Activated CD4-positive, CD25-positive, alpha-beta regulatory T cell (primary cell): ENCODE measurements around the gene ATG5.

ENCODE experiments used
- DNase-seq, 4 experiments: peaks; one replicate each; lab custom pipeline; 2025; lab: John Stamatoyannopoulos, UW

ATG5 gene

GRCh38 chr6:106325336-106326178 lies at the start of gene ATG5:
TSS of gene ATG5 (minus strand) at chr6:106325760. CDS start at chr6:106316208, 9,552 bp downstream.
- DNase-seq = peak; percentile 98 to 100 (median 99)

DNA sequence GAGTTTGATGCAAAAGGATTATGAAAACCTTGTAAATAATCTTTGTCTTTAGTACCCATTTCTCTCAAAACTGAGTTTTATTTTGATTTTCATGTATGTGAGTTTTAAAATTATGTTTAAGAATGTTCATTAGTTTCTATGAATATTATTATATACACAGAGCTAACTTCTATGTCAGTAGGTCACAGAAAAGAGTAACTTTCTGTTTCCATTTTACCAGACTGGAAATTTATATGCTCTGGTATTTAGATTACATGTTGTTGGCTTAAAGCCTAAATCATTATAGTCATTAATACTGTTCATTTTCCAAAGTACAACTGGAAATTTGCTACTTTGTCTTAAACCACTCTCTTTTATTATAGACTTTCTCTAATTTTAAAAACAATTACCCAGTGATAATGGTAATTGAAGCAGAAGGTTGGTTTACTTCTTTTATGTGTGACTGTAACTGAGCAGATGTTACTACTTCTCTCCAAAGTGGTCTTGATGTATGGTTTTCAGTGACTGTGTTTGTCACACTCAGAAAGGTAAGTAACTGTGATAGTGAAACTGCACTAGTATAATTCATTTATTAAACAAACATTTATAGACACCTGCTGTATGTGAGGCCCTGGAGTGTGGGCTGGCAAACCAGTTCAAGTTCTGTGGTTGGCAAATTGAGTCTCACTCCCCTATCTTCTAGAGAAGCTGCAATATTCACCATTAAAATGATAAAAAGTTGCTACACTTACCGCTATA lies 48.1 kb upstream of the ATG5 start:
- no peak for DNase-seq

DNA sequence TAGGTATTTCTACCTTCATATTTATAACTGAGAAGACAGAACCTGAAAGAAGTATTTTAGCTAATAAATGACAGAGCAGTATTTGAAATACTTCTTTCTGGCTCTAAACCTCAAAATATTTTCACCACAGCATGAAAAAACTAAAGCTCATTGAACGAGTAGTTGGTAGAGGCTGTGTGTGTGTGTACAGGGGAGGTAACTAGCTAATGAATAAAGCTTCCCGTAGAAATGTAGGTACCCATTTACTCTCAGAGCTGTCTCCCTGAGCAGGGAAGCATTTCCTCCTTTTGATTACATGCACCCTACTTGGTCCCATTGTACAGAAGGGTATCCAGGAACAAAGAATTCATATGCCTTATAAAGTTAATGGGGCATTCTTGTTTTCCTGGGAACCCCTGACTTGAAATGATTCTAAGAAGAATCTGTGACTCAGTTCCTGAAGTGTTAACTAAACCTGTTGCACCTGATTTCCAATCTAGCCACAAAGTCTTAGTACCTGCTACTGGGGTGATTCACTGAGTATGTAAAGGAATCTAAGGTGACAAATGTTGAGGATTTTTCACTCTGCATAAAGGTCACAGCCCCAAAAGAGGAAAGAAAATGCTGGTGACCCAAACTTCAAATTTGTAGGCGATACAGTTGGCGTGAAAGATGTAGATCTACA lies 47.4 kb upstream of the ATG5 start:
- no peak for DNase-seq

GRCh38 chr6:106370639-106371038 lies 45.1 kb upstream of the ATG5 start:
- no peak for DNase-seq

DNA sequence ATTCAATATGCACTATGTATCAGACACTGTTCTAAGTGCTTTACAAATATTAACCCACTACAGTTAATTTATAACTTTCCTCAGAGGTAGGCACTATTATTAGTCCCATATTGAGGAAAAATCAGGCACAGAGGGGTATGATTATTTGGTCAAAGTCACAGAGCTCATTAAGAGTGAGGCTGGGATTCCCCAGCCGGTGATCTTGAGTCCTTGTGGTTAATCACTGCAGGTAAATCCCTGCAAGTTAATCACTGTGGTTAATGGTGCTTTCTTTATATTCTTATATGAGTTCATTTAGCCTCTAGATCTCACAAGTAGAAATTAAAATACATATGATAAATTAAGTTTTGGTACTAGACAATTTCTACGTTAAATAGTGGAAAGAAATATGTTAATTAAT lies 44.2 kb upstream of the ATG5 start:
- DNase-seq = no peak

DNA sequence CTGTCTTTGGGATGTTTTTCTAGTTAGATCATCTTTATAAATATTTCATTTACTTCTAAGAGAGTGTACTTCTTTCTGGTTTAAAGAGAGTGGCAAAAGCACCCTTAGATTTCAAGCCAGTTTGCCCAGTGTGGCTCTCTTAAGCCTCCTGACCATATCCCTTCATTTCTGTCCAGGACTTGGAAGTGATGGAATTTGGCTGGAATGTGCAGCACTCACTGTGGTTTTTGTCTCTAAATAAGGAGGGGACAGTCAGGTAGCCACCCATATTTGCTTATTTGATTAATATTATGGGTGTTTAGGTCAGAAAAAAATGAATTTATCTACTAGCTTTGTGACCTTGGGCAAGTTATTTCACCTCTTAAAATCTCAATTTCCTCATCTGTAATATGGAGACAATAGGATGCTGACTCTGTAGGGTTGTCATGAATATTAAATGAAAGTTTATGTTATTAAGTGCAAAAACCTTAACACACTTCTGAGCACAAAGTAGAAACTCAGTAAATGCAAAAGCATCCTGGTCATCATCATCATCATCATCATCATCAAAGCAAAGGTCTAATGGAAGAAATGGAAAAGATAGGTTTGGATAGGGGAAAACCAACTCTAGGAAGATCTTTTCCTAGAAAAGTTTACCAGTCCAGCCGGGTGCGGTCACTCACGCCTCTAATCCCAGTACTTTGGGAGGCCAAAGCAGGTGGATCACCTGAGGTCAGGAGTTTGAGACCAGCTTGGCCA lies 38.0 kb upstream of the ATG5 start:
- DNase-seq = no peak

GRCh38 chr6:106360989-106361430 lies 35.5 kb upstream of the ATG5 start:
- no peak for DNase-seq

DNA sequence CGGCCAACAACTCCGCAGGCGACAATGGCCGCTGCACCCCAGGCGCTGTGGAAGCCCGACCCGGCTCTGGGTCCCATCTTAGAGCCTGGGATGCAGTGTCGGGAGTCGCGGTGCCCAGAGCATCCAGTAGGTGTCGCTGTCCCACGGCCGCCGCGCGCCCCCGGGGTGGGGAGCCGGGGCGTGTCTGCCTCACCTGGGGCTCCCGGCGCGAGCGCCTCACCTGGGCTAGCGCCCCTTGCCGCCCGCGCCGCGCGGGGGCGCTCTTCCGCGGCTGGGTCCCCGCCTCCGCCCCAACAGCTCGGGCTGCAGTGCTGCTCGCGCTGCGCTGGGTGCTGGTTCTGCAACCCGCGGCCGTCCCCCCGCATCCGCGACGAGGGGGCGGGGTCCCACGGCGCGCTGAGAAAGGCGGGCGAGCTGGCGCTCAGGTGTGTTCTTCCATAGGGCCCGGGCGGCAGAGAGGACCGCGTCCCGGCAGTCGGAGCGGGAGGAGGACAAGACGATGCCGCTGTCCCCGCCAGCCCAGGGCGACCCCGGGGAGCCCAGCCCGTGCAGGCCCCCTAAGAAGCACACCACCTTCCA lies 34.9 kb upstream of the ATG5 start, which contains the start of gene CRYBG1:
TSS of gene CRYBG1 (plus strand) at position 308 of the 579 bp plus-strand sequence. CDS start at position 500, 192 bp downstream.
- DNase-seq = peak; percentile 24 to 45 (median 36)

GRCh38 chr6:106359959-106360409 lies 34.4 kb upstream of the ATG5 start:
- DNase-seq = no peak

DNA sequence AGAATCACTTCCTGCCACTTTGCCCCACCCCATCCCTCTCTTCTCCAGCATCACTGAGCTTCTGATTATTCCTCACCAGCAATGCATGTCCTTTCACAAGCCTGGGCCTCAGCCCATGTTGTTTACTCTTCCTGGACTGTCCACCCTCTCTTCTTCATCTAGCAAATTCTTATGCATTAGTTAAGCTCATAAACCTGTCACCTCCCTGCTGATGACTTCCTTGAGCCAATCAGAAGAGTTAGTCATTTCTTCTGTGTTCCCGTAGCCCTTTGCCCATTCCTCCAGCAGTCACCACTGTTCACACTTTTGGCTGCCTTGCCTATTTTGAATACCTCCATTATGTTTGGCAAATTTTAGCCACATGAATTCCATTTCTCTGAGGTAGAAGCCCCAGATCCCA lies 30.8 kb upstream of the ATG5 start:
- no peak for DNase-seq

- no peak for DNase-seq
Measured at GRCh38 chr6:106347219-106347618, 21.7 kb upstream of the ATG5 start.

GRCh38 chr6:106339334-106340029 lies 13.9 kb upstream of the ATG5 start:
- peak in 2 of 4 experiments; percentile 5 to 7 for DNase-seq

DNA sequence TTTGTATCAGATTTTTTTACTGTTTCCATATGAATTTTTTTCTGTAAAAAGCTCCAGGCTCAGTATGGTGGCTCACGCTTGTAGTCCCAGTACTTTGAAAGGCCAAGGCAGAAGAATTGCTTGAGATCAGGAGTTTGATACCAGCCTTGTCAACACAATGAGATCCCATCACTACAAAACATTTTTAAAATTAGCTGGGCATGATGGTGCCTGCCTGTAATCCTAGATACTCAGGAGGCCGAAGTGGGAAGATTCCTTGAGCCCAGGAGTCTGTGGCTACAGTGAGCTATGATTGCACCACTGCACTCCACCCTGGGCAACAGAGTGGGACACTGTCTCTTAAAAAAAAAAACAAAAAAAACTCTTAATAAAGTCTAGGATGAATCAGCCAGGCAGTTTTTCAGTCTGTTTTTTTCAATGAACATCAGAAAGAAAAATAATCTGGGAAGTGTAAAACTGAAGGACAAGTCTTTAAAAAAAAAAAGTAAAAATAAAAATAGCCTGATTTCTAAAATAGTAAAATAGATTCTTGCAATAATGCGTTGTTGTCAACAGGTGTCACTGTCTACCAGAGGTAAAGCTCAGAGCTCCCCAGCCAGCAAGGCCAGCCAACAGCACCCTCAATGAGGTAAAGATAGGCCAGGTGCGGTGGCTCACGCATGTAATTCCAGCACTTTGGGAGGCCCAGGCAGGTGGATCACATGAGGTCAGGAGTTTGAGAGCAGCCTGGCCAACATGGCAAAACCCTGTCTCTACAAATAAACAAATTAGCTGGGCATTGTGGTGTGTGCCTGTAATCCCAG lies 9.3 kb upstream of the ATG5 start:
- DNase-seq = peak in 3 of 4 experiments; percentile 1 to 15 (median 3)

DNA sequence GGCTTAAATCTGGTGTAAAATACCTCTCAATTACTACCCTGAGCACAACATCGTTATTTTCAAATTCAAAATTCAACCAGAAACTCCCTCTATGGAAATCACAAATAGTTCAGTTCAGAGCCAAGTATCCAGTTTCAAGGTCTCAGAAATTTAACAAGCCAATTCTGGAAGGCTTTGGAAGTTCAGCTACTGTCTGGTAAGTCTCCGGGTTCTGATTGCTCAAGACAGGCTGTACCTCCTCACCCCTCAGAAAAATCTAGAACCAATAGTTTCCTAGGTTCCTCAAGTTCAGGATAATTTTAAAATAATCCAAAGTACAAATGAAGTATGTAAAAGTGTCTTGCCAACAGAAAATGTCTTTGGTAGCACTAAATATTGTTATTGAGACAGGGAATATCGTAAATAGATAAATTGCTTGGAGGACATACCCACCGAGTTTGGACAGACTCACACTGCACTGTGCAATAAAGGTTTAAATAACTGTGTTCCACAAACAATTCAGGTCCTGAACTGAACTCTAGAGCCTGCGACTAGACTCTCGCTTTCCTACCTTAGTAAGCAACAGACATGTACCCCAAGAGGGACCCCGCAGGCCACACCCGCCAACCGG lies 729 bp downstream of the ATG5 start:
- DNase-seq = no peak

GRCh38 chr6:106321940-106322339 lies 3.6 kb downstream of the ATG5 start:
- no peak for DNase-seq

DNA sequence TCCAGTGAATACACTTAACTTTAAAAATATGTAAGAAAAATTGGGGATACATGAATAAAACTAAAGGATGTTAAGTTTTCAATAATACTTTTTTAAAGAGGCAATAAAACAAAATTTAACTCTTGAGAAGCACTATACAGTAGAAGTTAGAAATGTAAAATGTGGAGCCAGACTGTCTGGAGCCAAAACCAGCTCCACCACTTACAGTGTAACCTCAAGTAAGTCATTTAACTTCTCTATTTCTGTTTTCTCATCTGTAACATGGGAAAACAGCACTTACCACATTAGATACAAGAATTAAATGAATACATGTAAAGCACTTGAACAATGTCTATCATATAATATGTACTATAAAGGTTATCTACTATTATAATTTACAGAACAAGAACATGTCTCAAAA lies 6.7 kb downstream of the ATG5 start:
- DNase-seq = no peak

DNA sequence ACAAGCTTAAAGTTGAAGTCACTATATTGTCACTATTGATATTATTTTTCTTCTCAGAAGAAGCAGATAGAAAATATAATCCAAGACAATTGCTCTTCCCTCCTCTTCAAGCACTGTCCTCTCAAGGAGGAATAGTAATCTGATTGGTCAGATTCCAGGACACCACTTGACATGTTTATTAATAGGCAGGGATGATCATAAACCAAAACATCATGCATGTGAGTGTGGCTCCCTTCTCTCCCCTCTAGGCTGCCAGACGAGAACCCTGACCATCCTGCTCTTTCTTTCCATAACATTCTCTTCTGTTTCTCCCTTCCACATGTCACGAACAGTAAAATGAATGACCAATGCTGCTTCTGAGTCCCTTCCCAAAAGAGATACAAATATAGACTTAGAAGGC lies 7.5 kb downstream of the ATG5 start:
- DNase-seq = no peak

GRCh38 chr6:106316375-106316766 lies 9.2 kb downstream of the ATG5 start:
- DNase-seq = no peak

DNA sequence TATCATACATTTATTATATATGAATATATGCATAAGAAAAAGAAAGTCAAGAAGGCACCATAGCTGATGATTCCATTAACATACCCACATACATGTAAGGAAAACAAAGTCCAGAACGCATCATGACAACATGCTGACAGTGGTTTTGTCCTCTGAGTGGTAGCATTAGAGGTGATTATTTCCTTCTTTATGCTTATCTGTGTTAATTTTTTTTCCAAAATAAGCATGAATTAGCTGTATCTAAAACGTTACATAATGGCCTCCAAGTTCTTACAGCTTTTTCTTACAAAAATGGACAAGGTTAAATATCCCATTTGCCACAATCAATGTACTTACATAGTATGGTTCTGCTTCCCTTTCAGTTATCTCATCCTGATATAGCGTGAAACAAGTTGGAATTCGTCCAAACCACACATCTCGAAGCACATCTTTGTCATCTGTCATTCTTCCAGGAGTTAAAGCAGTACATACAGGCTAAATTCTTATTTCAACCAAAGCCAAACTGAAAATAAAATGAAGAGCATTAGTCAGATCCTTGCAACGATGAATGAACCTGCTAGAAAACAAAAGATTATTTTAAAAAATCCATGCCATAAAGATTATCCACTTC lies 9.7 kb downstream of the ATG5 start:
- DNase-seq = no peak
